Activated naive CD4-positive, alpha-beta T cell treated with anti-CD3 and anti-CD28 coated beads for 36 hours (primary cell): Measurements from ENCODE around the gene NDUFA9. TPM values are rescaled to one million over a fixed set of nuclear protein-coding genes. Genes with fewer than 3 reads are reported as not detected.

Experiments
- CTCF ChIA-PET: fragments of 350-600 bp; sonication (Branson Sonifier 250); formaldehyde crosslinking; loops from one replicate; lab custom pipeline; 2021; ENCODE audit warnings: antibody characterized with exemption; lab: Charles Lee
- DNase-seq: peaks from one replicate; pipeline ENCODE4 v3.0.0-alpha.2; 2020
- H3K27ac Mint-ChIP-seq: one replicate; pipeline ENCODE4 v1.8.0; 2021; ENCODE audit warnings: mild to moderate bottlenecking, mixed read lengths
- H3K27me3 Mint-ChIP-seq: one replicate; pipeline ENCODE4 v1.8.0; 2021; ENCODE audit warnings: low read depth, mixed read lengths
- H3K36me3 Mint-ChIP-seq: one replicate; pipeline ENCODE4 v1.8.0; 2021; ENCODE audit warnings: low read depth, mixed read lengths
- H3K4me1 Mint-ChIP-seq: one replicate; pipeline ENCODE4 v1.8.0; 2021; ENCODE audit warnings: low read depth, mixed read lengths
- H3K4me3 Mint-ChIP-seq: one replicate; pipeline ENCODE4 v1.8.0; 2021; ENCODE audit warnings: mild to moderate bottlenecking, moderate library complexity, mixed read lengths
- H3K9me3 Mint-ChIP-seq: one replicate; pipeline ENCODE4 v1.8.0; 2021; ENCODE audit warnings: mixed read lengths
- intact Hi-C: fragments of 100-400 bp; cut with micrococcal nuclease; formaldehyde crosslinking; loops from one replicate; pipeline ENCODE4 v1.15.1; 2023
- total RNA-seq, 2 experiments: library from RNA; stranded (reverse); gene quantifications; one replicate each; pipeline ENCODE4 v1.2.3, GENCODE V29; 2021

NDUFA9 gene
- 100 to 1,000 TPM; 150 to 160 TPM for total RNA-seq

- peaks cover 4% of the 10 kb centered on the region for H3K36me3 Mint-ChIP-seq
These were observed at the start of gene NDUFA9, which contains the start of gene AKAP3 for GRCh38 chr12:4648501-4649357. Gene NDUFA9, plus strand, starts transcription at chr12:4649114. Its CDS starts 13 bp downstream, at chr12:4649127. Gene AKAP3, minus strand, starts transcription at chr12:4649051. Its CDS starts 10,855 bp downstream, at chr12:4638196.

GRCh38 chr12:4603421-4603820, 45.5 kb upstream of the NDUFA9 start:
- no peaks in the 10 kb centered on the region for H3K9me3 Mint-ChIP-seq
- no peak overlapping the region for H3K4me3 Mint-ChIP-seq
- H3K4me1 Mint-ChIP-seq = peaks cover 18% of the 10 kb centered on the region
- intact Hi-C loops = loop anchor here (5.0 kb wide), 1 partner anchor 224 kb away; no protein-coding TSS in a partner anchor
- peaks cover 8% of the 10 kb centered on the region for H3K27me3 Mint-ChIP-seq
- H3K27ac Mint-ChIP-seq = no peak overlapping the region
- H3K36me3 Mint-ChIP-seq = no peaks in the 10 kb centered on the region
- no peak for DNase-seq
- CTCF ChIA-PET = interaction anchor here (1.1 kb wide), 1 partner anchor 44 kb away, joined by 3 read pairs; no protein-coding TSS in a partner anchor

More at GRCh38 chr12:4648501-4649357, at the start of gene NDUFA9, which contains the start of gene AKAP3:
- intact Hi-C loops = loop anchor here (1.0 to 10.0 kb wide), 7 partner anchors 44 to 775 kb away; partner anchors contain the start of genes PARP11, RAD51AP1 and TIGAR
- H3K4me3 Mint-ChIP-seq = peak within 1 kb of the TSS; percentile 98
- peak; percentile 90 for DNase-seq
- H3K27me3 Mint-ChIP-seq = no peaks in the 10 kb centered on the region
- no peaks in the 10 kb centered on the region for H3K9me3 Mint-ChIP-seq
- CTCF ChIA-PET = interaction anchor here (0.7 to 1.3 kb wide), 3 partner anchors 10 to 44 kb away, joined by 3 to 8 read pairs (median 3); no protein-coding TSS in a partner anchor
- H3K4me1 Mint-ChIP-seq = peaks cover 47% of the 10 kb centered on the region
- peak within 1 kb of the TSS; percentile 83 for H3K27ac Mint-ChIP-seq

DNA sequence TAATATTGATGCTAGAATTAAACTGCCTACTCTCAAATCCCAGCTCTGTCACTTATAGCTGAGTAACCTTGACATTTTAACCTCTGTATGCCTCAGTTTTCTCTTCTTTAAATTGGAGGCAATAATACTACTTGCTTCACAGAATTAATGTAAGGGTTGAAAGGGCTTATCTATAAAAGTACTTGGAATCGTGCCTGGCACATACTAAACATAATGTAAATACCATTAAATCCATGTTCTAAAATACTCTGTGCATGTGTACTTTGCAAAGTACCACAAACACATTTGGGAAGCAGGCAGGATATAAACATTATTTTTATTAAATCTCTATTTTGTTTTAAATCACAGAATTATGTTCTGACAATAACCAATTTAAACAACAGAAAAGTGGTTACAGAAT, 45.0 kb upstream of the NDUFA9 start:
- CTCF ChIA-PET = interaction anchor here (0.8 to 1.4 kb wide), 6 partner anchors 10 to 184 kb away, joined by 3 to 9 read pairs (median 4); partner anchors contain the start of genes AKAP3 and NDUFA9
- H3K4me1 Mint-ChIP-seq = peaks cover 18% of the 10 kb centered on the region
- peaks cover 8% of the 10 kb centered on the region for H3K27me3 Mint-ChIP-seq
- H3K36me3 Mint-ChIP-seq = no peaks in the 10 kb centered on the region
- no peaks in the 10 kb centered on the region for H3K9me3 Mint-ChIP-seq
- intact Hi-C loops = loop anchor here (1.0 to 5.0 kb wide), 5 partner anchors 45 to 733 kb away; partner anchors contain the start of genes AKAP3 and NDUFA9
- no peak overlapping the region for H3K27ac Mint-ChIP-seq
- DNase-seq = no peak
- H3K4me3 Mint-ChIP-seq = no peak overlapping the region

GRCh38 chr12:4604684-4605193, 44.2 kb upstream of the NDUFA9 start:
- peak; percentile 92 for DNase-seq
- no peaks in the 10 kb centered on the region for H3K36me3 Mint-ChIP-seq
- peaks cover 18% of the 10 kb centered on the region for H3K4me1 Mint-ChIP-seq
- CTCF ChIA-PET = interaction anchor here (0.8 to 1.4 kb wide), 8 partner anchors 11 to 184 kb away, joined by 3 to 9 read pairs (median 4); partner anchors contain the start of genes AKAP3 and NDUFA9
- no peaks in the 10 kb centered on the region for H3K9me3 Mint-ChIP-seq
- peaks cover 8% of the 10 kb centered on the region for H3K27me3 Mint-ChIP-seq
- intact Hi-C loops = loop anchor here (1.0 to 5.0 kb wide), 6 partner anchors 45 to 734 kb away; partner anchors contain the start of genes AKAP3, NDUFA9 and RAD51AP1
- peak overlapping the region; percentile 91 for H3K4me3 Mint-ChIP-seq
- H3K27ac Mint-ChIP-seq = peak overlapping the region; percentile 81

GRCh38 chr12:4607056-4607455, 41.9 kb upstream of the NDUFA9 start:
- no peak for DNase-seq
- intact Hi-C loops = no loop called here
- Mint-ChIP-seq H3K27me3 (peaks cover 8% of the 10 kb centered on the region), H3K4me1 (peaks cover 18% of the 10 kb centered on the region), H3K27ac (no peak overlapping the region), H3K4me3 (no peak overlapping the region), H3K36me3 (no peaks in the 10 kb centered on the region), H3K9me3 (no peaks in the 10 kb centered on the region)
- CTCF ChIA-PET = interaction anchor here (0.6 kb wide), 1 partner anchor 38 kb away, joined by 3 read pairs; no protein-coding TSS in a partner anchor

DNA sequence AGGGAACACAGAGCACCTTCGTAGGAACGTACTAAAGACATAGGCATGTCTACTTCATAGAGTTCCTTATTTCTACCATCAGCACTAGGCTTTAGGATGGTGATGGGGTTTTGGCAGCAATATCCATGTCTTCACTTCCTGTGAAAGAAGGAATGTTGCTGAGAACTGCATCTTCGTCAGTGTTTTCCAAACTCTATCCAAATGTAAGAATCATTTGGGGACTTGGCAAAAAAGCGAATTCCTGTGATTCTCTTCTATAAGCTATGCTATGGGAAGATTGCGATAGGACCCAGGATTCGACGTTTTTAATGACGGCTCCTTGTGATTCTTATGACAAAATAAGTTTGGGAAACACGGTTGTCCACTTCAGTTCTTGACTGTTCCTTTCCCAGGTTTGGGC, 39.8 kb upstream of the NDUFA9 start:
- Mint-ChIP-seq H3K27me3 (peaks cover 4% of the 10 kb centered on the region), H3K4me1 (peaks cover 18% of the 10 kb centered on the region), H3K9me3 (no peaks in the 10 kb centered on the region), H3K4me3 (no peak overlapping the region), H3K36me3 (peaks cover 4% of the 10 kb centered on the region), H3K27ac (no peak overlapping the region)
- intact Hi-C loops = no loop called here
- CTCF ChIA-PET = no interaction called here
- no peak for DNase-seq

GRCh38 chr12:4610481-4610880, 38.4 kb upstream of the NDUFA9 start:
- Mint-ChIP-seq H3K27me3 (no peaks in the 10 kb centered on the region), H3K4me3 (no peak overlapping the region), H3K4me1 (peaks cover 13% of the 10 kb centered on the region), H3K27ac (no peak overlapping the region), H3K36me3 (peaks cover 9% of the 10 kb centered on the region), H3K9me3 (no peaks in the 10 kb centered on the region)
- no peak for DNase-seq
- intact Hi-C loops = no loop called here
- CTCF ChIA-PET = interaction anchor here (1.1 kb wide), 1 partner anchor 12 kb away, joined by 4 read pairs; no protein-coding TSS in a partner anchor

DNA sequence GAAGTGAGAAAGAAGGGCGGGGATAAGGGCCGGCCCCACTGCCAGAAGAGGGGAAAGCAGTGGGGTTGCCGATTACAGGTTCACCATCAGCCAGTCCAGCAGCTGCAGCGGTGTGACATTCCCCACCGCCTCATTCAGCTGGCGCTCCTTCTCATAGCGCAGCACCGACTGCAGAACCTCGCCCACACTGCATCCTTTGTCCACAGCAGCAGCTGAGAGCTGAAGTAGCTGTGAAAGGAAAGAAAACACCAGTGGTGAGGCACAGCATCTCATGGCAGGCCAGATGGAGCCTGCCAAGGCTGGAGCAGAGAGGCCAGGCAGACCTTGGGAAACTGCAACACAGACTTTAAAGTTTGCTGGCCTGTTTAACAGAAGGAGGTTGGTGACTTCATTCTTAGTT, 33.2 kb upstream of the NDUFA9 start:
- no peaks in the 10 kb centered on the region for H3K9me3 Mint-ChIP-seq
- no peaks in the 10 kb centered on the region for H3K4me1 Mint-ChIP-seq
- intact Hi-C loops = no loop called here
- CTCF ChIA-PET = no interaction called here
- DNase-seq = no peak
- no peak overlapping the region for H3K27ac Mint-ChIP-seq
- peaks cover 10% of the 10 kb centered on the region for H3K36me3 Mint-ChIP-seq
- no peak overlapping the region for H3K4me3 Mint-ChIP-seq
- no peaks in the 10 kb centered on the region for H3K27me3 Mint-ChIP-seq

DNA sequence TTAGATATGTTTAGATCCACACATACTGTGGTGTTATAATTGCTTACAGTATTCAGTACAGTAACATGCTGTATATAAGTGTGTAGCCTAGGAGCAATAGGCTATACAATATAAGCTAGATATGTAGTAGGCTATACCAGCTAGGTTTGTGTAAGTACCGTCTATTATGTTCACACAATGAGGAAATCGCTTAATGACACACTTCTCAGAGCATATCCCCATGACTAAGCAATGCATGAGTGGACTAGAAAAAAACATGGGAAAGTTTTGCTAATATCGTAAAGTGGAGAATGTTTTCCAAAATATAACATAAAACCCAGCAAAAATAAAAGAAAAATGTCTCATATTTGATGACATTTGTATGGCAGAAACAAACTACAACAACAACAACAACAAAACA, 27.4 kb upstream of the NDUFA9 start:
- H3K36me3 Mint-ChIP-seq = no peaks in the 10 kb centered on the region
- intact Hi-C loops = no loop called here
- CTCF ChIA-PET = no interaction called here
- H3K9me3 Mint-ChIP-seq = no peaks in the 10 kb centered on the region
- no peaks in the 10 kb centered on the region for H3K27me3 Mint-ChIP-seq
- H3K4me1 Mint-ChIP-seq = no peaks in the 10 kb centered on the region
- no peak for DNase-seq
- H3K4me3 Mint-ChIP-seq = no peak overlapping the region
- H3K27ac Mint-ChIP-seq = no peak overlapping the region

- no peaks in the 10 kb centered on the region for H3K4me1 Mint-ChIP-seq
- CTCF ChIA-PET = interaction anchor here (0.5 kb wide), 1 partner anchor 132 kb away, joined by 3 read pairs; no protein-coding TSS in a partner anchor
- no peak overlapping the region for H3K27ac Mint-ChIP-seq
- DNase-seq = no peak
- H3K36me3 Mint-ChIP-seq = no peaks in the 10 kb centered on the region
- H3K9me3 Mint-ChIP-seq = no peaks in the 10 kb centered on the region
- intact Hi-C loops = no loop called here
- H3K27me3 Mint-ChIP-seq = no peaks in the 10 kb centered on the region
- no peak overlapping the region for H3K4me3 Mint-ChIP-seq
These were observed 22.4 kb upstream of the NDUFA9 start for GRCh38 chr12:4626543-4626942.

- no peaks in the 10 kb centered on the region for H3K36me3 Mint-ChIP-seq
- intact Hi-C loops = no loop called here
- no peaks in the 10 kb centered on the region for H3K4me1 Mint-ChIP-seq
- H3K4me3 Mint-ChIP-seq = no peak overlapping the region
- DNase-seq = no peak
- H3K27ac Mint-ChIP-seq = no peak overlapping the region
- H3K9me3 Mint-ChIP-seq = no peaks in the 10 kb centered on the region
- H3K27me3 Mint-ChIP-seq = no peaks in the 10 kb centered on the region
- CTCF ChIA-PET = no interaction called here
These were observed 20.5 kb upstream of the NDUFA9 start for GRCh38 chr12:4628406-4628805.

DNA sequence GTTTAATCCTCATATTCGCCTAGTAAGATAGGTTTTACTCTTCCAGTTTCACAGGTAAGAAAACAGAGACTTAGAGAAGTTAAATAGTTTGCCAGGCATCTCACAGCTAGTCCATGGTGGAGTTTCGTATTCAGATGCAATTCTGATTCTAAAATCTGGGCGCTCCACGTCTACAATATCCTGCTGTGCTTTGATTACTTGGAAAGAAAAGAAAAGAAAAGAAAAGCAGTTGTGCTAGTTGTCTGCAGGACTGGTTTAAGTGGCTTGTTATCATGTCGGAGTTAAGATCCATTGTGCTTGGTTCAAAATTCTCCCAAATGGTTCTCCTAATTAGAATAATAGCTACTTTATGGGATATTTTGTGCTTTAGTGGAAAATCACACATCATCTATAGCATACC, 18.7 kb upstream of the NDUFA9 start:
- no peaks in the 10 kb centered on the region for H3K27me3 Mint-ChIP-seq
- intact Hi-C loops = no loop called here
- no peaks in the 10 kb centered on the region for H3K9me3 Mint-ChIP-seq
- CTCF ChIA-PET = interaction anchor here (0.8 kb wide), 1 partner anchor 744 kb away, joined by 4 read pairs; no protein-coding TSS in a partner anchor
- no peak overlapping the region for H3K27ac Mint-ChIP-seq
- no peaks in the 10 kb centered on the region for H3K36me3 Mint-ChIP-seq
- H3K4me1 Mint-ChIP-seq = no peaks in the 10 kb centered on the region
- no peak overlapping the region for H3K4me3 Mint-ChIP-seq
- DNase-seq = no peak
